GM19467 (cell line): ENCODE results near the gene KCNQ5.
A peak's percentile ranks its signal among the peaks of the same experiment; 100 is the strongest.
"Not testable (repeated sequence)": the region's sequence is repeated elsewhere in the genome, so short reads cannot be mapped to it uniquely, and the experiment has no call there.

Experiments used
- ATAC-seq: cut with Tn5 transposase; IDR thresholded peaks from one replicate; pipeline ENCODE4 v1.9.1; 2021; ENCODE audit warnings: mild to moderate bottlenecking, moderate library complexity; ENCODE audit not compliant: unreplicated experiment

KCNQ5 gene

DNA sequence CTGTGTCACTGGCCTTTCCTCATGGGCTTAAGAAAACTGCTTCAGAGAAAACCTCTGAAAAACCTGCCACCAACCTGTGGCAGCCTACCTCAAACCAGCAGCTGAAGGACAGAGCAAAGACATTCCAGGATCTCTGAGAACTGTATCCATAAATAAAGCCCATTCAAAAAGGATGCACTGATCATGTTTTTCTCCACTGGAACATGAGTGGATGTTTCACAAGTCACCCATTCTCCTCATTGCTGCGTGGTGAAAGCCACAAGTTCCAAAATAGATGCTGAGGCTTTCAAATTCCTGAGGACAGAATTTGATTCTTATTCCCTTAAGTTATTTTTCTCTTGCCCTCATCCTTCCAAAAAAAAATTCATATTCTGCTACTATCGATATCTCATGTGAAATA, 322.8 kb downstream of the KCNQ5 start:
- ATAC-seq: no peak

DNA sequence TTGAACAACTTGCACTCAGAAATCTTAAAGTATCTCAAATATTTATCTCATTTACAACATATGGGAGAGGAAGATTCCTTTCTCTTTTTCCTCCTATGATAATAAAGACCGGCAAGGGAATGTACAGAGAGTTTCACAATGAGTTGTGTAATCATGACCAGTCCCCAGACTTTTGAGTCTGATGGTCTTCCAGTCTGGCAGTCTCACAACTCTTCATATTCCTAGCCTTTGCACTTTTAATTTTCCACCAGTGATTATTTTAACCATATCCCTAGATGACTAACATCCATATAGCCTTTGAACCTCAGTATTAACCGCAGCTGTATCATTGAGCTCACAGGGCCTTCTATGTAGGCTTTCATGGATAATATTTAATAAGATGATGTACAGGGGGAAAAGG, 324.9 kb downstream of the KCNQ5 start:
- no peak for ATAC-seq

DNA sequence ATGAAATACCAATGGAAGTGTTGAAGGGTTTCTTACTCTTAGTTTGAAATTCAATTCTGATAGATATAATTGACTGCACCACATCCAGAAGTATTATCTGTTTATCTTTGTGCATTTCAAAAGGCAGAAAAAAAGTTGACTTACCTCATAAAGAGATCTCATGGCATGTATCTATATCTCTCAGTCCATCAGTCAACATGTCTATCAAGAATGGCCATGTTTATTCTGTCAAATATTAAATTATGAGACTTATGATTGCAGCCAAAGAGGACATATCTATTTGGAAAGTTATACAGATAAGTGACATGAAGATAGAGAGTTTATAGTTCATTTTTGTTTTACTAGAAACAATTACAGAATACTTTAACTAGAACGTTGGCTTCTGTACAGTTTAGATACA, 325.7 kb downstream of the KCNQ5 start:
- ATAC-seq: no peak

GRCh38 chr6:72948153-72948552, 326.3 kb downstream of the KCNQ5 start:
- ATAC-seq: no peak

GRCh38 chr6:72950114-72950860, 328.4 kb downstream of the KCNQ5 start:
- ATAC-seq: no peak

DNA sequence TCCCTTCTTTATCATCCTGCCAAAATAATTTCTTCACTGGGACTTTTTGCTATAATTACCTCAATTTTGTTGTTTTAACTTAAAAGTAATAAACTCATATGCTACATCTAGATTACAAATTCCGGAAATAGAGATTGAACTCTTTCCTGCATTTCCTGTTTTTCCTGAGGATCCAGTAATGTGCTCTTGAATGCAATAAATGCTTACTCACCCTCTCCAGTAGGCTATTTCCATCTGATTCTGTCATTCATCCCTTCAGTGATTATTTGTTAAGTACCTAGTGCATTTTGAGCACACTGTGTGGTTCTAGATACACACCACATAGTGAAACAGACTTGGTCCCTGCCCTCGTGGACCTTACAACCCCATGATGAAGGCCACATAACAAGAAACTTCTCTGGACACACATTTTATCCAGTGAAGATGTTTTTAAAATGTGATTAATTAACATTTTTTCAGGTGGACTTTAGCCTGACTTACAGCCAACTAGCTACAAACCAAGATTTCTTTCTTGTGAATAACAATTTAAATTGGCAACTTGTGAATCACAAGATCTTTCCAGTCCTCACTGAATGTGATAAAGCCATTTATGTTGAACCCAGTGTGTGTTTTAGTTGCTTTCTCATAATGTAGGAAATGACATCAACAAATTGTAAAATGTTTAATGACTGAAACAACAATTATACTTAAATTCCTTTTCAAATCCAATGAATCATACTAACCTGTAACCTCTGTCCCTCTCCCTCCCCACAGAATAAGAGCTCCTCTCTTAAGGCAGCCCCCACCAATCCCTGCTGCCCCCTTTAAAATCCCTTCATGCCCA, 331.2 kb downstream of the KCNQ5 start:
- no peak for ATAC-seq

DNA sequence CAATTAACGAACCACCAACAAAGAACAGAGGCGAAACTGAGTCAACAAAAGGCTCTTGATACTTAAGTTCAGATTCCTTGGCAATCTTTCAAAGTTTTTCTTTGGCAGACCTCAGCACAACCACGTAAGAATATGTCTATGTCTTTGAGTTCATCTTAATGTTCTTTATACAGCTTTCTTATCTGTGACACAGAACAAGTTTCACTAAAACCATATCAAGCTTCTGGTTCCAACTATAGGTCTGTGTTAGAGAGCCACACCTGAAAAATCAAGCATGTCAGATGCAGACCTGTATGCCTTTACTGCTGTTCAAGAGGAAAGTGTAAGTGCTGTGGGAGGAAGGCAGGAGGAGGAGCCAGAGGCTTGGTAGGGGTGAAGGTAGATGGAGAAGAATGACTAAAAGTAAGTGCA, 332.1 kb downstream of the KCNQ5 start:
- ATAC-seq: no peak

GRCh38 chr6:72954716-72955115, 332.9 kb downstream of the KCNQ5 start:
- ATAC-seq: no peak

DNA sequence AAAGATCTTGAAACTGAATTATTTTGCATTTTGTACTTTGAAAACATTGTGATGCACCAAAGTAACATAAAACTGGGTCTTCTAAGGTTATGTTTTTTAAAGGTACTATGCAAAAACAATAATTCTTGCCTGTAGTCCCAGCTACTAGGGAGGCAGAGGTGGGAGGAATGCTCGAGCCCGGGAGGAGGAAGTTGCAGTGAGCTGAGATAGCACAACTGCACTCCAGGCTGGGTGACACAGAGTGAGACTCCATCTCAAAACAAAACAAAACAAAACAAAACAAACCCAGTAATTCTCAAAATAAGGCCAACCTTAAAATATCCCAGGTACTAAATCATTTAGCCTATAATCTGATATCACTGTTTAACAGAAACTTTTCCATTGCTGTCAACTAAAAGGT, 333.8 kb downstream of the KCNQ5 start:
- no peak for ATAC-seq

DNA sequence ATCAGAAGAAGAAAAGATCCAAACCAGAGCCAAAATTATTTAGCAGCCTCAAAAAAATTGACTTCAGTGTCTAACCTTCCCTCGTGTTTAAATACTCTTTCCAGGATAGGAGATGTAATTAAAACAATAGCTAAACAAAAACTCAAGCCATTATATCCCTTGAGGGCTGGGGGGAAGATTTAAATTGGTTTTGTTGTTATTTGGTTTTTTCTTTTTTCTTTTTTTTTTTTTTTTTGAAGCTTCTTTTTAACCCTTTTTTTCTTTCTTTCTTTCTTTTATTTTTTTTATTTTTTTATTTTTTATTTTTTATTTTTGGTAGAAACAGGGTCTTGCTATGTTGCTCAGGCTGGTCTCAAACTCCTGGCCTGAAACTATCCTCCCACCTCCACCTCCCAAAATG, 334.4 kb downstream of the KCNQ5 start:
- ATAC-seq: no peak

DNA sequence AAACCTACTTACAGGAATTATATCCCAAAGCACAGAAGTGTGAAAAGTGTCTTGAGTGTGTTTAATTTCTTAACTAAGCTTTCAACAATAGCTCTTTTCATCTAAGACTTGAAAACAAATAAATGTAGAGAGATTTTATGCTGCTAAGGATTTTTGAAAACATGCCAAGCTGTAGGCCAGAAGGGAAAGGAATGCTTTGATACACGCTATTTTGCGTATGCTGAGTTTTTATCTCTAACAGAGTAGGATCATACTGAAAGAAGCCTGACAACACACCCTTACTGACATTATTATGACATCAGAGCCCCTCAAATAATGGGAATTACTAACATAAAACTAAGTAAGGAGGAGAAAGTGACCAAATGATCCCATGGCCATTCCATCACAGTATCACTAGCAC, 338.0 kb downstream of the KCNQ5 start:
- ATAC-seq: no peak

- no peak for ATAC-seq
These were observed 342.1 kb downstream of the KCNQ5 start for GRCh38 chr6:72963946-72964345.

DNA sequence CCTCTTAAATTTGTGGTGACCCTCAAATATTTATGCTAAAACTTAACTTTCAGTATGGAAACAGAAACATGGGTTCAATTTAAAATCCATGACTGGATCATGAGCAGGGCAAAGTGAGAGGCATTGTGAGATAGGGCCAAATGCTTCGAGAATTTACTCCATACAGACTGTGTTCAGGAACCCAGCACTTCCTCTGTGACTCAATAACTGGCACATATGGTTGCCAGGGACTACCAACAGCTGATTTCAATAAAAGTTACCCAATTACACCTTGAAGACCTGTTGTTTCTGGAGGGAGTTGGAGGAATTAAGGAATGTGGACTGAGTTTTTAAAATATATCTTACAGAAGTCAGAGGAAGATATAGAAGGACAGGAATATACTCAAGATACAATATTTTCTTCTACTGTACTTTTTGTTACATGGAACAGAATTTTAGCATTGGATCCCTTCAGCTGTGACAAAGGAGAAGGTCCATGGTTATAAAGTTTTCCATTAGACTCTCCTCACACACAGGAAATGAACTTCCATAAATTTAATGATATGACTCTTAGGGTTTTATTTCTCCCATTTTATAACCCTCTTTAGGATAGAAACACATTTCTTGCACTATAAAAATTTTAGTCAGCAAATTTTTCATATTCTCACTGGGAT, 344.9 kb downstream of the KCNQ5 start:
- no peak for ATAC-seq

- ATAC-seq: no peak
These were observed 345.5 kb downstream of the KCNQ5 start for GRCh38 chr6:72967329-72967728.

DNA sequence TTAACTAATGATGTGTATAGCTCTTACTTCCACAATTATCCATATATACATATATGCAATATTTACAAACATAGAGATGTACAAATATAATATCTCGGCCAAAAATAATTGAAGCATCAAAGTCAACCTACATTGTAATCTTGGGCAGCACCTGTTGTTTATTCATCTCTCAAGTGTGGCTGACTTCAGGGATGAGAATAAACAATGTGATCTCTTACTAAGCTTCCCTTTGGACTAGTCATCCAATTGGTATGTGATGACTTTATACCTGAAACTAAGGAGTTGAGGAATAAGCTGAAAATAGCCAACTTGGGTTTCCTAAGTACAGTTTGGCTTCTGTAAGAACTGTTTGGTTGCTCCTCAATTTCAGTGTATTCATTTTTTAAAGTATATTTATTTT, 346.8 kb downstream of the KCNQ5 start:
- ATAC-seq: no peak

DNA sequence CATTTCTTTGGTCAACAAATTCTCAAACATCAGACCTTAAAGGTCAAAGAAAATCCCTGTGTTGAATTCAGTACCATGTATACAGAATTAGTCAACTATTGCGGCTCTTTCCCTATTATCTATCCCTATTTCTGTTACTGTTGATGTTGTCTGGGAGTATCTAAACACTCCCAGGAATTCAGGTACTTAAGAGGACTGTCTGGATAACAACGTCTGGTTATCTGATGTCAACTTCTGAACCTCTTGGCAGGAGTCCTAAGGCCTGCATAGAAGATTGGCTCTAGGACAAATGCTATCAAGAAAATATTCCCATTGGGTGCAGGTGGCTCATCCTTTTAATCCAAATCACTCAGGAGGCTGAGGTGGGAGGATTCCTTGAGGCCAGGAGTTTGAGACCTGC, 347.8 kb downstream of the KCNQ5 start:
- no peak for ATAC-seq

- ATAC-seq: no peak
These were observed 350.7 kb downstream of the KCNQ5 start for GRCh38 chr6:72972579-72972978.

GRCh38 chr6:72974276-72974675, 352.4 kb downstream of the KCNQ5 start:
- no peak for ATAC-seq

DNA sequence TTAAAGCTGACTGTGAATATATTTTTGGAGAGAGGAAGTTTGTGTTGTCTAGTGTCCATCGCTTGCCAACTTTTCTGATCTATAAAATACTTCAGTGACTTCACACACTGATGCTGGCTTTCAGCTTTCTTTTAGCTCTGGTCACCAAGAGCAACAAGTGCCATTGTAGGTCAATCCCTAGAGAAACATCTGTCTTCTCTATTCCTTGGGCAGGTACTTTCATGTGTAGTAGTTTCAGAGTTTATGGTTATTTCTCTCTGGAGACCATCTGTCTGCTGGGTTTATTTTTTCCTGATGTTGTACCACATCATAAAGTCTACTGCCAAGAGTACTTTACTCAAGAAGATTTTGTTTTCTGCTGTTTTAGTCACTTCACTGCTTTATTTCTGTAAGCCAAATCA, 353.5 kb downstream of the KCNQ5 start:
- ATAC-seq: no peak

DNA sequence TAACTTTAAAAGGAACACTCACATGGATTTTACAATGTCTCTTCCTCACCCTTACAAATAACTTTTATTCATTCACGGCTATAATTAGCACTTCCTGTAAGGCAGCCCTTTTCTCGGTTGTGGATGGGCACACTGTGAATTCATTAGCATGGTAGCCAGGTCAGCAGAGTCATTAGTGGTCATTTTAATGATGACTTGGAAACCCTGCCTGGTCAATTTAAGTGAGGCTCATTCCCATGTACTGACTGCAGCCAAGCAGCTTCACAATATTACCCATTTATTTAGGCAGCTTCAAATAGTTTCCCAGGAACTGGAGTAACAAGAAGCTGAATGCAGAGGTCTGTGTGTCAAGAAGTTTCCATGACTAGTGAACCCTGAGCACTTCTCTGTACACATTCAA, 354.6 kb downstream of the KCNQ5 start:
- no peak for ATAC-seq

- peak; percentile 80 for ATAC-seq
These were observed 355.2 kb downstream of the KCNQ5 start for GRCh38 chr6:72977114-72977513.

DNA sequence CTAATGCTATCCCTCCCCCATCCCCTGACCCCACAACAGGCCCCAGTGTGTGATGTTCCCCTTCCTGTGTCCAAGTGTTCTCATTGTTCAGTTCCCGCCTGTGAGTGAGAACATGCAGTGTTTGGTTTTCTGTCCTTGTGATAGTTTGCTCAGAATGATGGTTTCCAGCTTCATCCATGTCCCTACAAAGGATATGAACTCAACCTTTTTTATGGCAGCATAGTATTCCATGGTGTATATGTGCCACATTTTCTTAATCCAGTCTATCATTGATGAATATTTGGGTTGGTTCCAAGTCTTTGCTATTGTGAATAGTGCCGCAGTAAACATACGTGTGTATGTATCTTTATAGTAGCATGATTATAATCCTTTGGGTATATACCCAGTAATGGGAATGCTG, 356.9 kb downstream of the KCNQ5 start:
- ATAC-seq: not testable (repeated sequence)
